Measurements from ENCODE around the gene TRAPPC10. TPM values are rescaled to one million over a fixed set of nuclear protein-coding genes. Genes with fewer than 3 reads are reported as not detected.

The TRAPPC10 gene
- total and polyA plus RNA-seq, 2 donors (not counting 1 experiment from before 2014, with no cell fraction given) = 15.4 to 22.0 TPM

DNA sequence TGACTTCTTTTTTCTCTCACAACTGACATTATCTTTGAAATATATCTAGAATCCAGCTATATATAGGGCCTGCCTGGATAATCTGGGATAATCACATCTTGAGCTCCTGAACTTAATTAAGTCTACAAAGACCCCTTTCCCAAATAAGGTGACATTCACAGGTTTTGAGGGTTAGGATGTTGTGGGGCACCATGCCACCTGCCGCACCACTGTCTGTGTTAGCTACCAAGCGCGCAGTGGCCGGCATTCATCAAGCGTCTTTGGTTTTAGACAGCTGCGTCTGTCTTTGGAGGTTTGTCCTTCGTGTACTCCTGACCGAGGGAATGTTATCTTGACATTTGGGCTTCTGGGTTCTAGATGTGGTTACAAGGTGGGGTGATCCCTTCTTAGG lies 7.5 kb downstream of the TRAPPC10 start:
- no peak for DNase-seq (ENCODE audit: low read depth in 2 of 2)
- no peak overlapping the region for H3K4me3 ChIP-seq (replicated peaks in 1 of 4; ENCODE audit: control extremely low read depth in 1 of 4, insufficient read depth in 1 of 4, low read depth in 3 of 4, low read length in 4 of 4)
- H3K4me2 ChIP-seq (ENCODE audit: extremely low read depth, insufficient read depth, low read length) = no peak overlapping the region
- peaks cover 79% of the 10 kb centered on the region for H3K79me2 ChIP-seq (ENCODE audit: control insufficient read depth, insufficient read depth, low read length)
- no peaks in the 10 kb centered on the region for H3K4me1 ChIP-seq (ENCODE audit: control insufficient read depth, extremely low read depth, insufficient read depth, low read length)
- TF ChIP-seq EZH2 (IDR thresholded peaks at IDR 0.05; ENCODE audit: low read length, missing control alignments) = no peak
- TF ChIP-seq, protein P1, sequence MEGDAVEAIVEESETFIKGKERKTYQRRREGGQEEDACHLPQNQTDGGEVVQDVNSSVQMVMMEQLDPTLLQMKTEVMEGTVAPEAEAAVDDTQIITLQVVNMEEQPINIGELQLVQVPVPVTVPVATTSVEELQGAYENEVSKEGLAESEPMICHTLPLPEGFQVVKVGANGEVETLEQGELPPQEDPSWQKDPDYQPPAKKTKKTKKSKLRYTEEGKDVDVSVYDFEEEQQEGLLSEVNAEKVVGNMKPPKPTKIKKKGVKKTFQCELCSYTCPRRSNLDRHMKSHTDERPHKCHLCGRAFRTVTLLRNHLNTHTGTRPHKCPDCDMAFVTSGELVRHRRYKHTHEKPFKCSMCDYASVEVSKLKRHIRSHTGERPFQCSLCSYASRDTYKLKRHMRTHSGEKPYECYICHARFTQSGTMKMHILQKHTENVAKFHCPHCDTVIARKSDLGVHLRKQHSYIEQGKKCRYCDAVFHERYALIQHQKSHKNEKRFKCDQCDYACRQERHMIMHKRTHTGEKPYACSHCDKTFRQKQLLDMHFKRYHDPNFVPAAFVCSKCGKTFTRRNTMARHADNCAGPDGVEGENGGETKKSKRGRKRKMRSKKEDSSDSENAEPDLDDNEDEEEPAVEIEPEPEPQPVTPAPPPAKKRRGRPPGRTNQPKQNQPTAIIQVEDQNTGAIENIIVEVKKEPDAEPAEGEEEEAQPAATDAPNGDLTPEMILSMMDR (conservative IDR thresholded peaks at IDR 0.05 in 1 of 2, IDR thresholded peaks at IDR 0.05 in 1 of 2; ENCODE audit: low read depth in 1 of 2, low read length in 2 of 2) = no peak
- H3K27ac ChIP-seq (ENCODE audit: insufficient read depth, low read length) = no peak overlapping the region
- H2AFZ ChIP-seq (ENCODE audit: low read length) = no peak overlapping the region
- no peaks in the 10 kb centered on the region for H3K9me3 ChIP-seq (ENCODE audit: control insufficient read depth, insufficient read depth, low read depth, low read length)
- H3K9ac ChIP-seq (ENCODE audit: insufficient read depth, low read length) = no peak overlapping the region
- no peaks in the 10 kb centered on the region for H3K36me3 ChIP-seq (ENCODE audit: control insufficient read depth, insufficient read depth, low read length)
- H4K20me1 ChIP-seq (ENCODE audit: control insufficient read depth, extremely low read depth, insufficient read depth, low read length) = peaks cover 2% of the 10 kb centered on the region
- H3K27me3 ChIP-seq (ENCODE audit: control insufficient read depth, insufficient read depth, low read length) = no peaks in the 10 kb centered on the region

DNA sequence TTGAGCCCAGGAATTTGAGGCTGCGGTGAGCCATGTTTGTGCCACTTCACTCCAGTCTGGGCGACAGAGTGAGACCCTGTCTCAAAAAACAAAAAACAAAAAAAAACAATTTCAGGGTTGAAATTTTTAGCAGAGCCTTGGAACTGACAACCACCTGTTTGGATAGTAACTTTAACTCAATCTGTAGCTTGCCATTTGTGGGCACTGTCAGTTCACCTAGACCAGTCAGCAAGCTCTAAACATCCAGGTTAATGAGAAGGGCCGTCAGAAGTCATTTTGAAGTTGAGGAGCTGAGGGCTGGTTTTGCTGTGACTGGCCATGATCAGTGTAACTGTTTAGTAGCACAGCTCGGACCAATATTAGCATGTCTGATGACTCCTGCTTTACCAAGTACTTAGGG lies 8.4 kb downstream of the TRAPPC10 start:
- no peak for TF ChIP-seq EZH2 (IDR thresholded peaks at IDR 0.05; ENCODE audit: low read length, missing control alignments)
- TF ChIP-seq, protein P1 (conservative IDR thresholded peaks at IDR 0.05 in 1 of 2, IDR thresholded peaks at IDR 0.05 in 1 of 2; ENCODE audit: low read depth in 1 of 2, low read length in 2 of 2) = no peak
- H3K36me3 ChIP-seq (ENCODE audit: control insufficient read depth, insufficient read depth, low read length) = no peaks in the 10 kb centered on the region
- no peaks in the 10 kb centered on the region for H3K9me3 ChIP-seq (ENCODE audit: control insufficient read depth, insufficient read depth, low read depth, low read length)
- no peaks in the 10 kb centered on the region for H3K27me3 ChIP-seq (ENCODE audit: control insufficient read depth, insufficient read depth, low read length)
- no peak overlapping the region for H3K9ac ChIP-seq (ENCODE audit: insufficient read depth, low read length)
- peaks cover 6% of the 10 kb centered on the region for H3K4me1 ChIP-seq (ENCODE audit: control insufficient read depth, extremely low read depth, insufficient read depth, low read length)
- peaks cover 2% of the 10 kb centered on the region for H4K20me1 ChIP-seq (ENCODE audit: control insufficient read depth, extremely low read depth, insufficient read depth, low read length)
- no peak overlapping the region for H3K4me2 ChIP-seq (ENCODE audit: extremely low read depth, insufficient read depth, low read length)
- no peak overlapping the region for H3K27ac ChIP-seq (ENCODE audit: insufficient read depth, low read length)
- H3K79me2 ChIP-seq (ENCODE audit: control insufficient read depth, insufficient read depth, low read length) = peaks cover 78% of the 10 kb centered on the region
- no peak overlapping the region for H3K4me3 ChIP-seq (replicated peaks in 1 of 4; ENCODE audit: control extremely low read depth in 1 of 4, insufficient read depth in 1 of 4, low read depth in 3 of 4, low read length in 4 of 4)
- H2AFZ ChIP-seq (ENCODE audit: low read length) = no peak overlapping the region
- no peak for DNase-seq (ENCODE audit: low read depth in 2 of 2)

DNA sequence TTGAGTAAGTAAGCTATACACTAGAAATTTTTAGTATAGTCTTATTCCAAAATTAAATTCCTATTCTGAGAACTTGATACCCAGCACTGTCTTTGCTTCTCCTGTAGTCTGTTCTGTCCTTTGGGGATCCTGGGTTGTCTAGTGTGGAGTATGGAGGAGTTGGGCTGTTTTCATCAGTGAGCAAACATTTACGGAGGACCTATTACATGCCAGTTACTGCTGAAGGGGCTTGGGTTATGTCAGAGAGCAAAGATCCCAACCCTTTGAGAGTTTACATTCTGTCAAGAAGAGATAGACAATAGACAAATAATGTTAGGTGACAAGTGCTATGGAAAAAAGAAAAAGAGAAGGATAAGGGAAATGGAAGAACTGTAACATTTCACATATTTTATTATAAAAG lies 9.0 kb downstream of the TRAPPC10 start:
- Histone ChIP-seq H3K4me1 (ENCODE audit: control insufficient read depth, extremely low read depth, insufficient read depth, low read length) (peaks cover 10% of the 10 kb centered on the region), H3K27me3 (ENCODE audit: control insufficient read depth, insufficient read depth, low read length) (no peaks in the 10 kb centered on the region), H3K9me3 (ENCODE audit: control insufficient read depth, insufficient read depth, low read depth, low read length) (no peaks in the 10 kb centered on the region), H3K36me3 (ENCODE audit: control insufficient read depth, insufficient read depth, low read length) (no peaks in the 10 kb centered on the region), H4K20me1 (ENCODE audit: control insufficient read depth, extremely low read depth, insufficient read depth, low read length) (no peaks in the 10 kb centered on the region), H2AFZ (ENCODE audit: low read length) (no peak overlapping the region), H3K79me2 (ENCODE audit: control insufficient read depth, insufficient read depth, low read length) (peaks cover 78% of the 10 kb centered on the region), H3K4me2 (ENCODE audit: extremely low read depth, insufficient read depth, low read length) (no peak overlapping the region), H3K27ac (ENCODE audit: insufficient read depth, low read length) (no peak overlapping the region), H3K4me3 (replicated peaks in 1 of 4; ENCODE audit: control extremely low read depth in 1 of 4, insufficient read depth in 1 of 4, low read depth in 3 of 4, low read length in 4 of 4) (no peak overlapping the region), H3K9ac (ENCODE audit: insufficient read depth, low read length) (no peak overlapping the region)
- DNase-seq (ENCODE audit: low read depth in 2 of 2) = no peak
- TF ChIP-seq, protein P1 (conservative IDR thresholded peaks at IDR 0.05 in 1 of 2, IDR thresholded peaks at IDR 0.05 in 1 of 2; ENCODE audit: low read depth in 1 of 2, low read length in 2 of 2) = no peak
- no peak for TF ChIP-seq EZH2 (IDR thresholded peaks at IDR 0.05; ENCODE audit: low read length, missing control alignments)

All from fibroblast of lung (primary cell).